Islet precursor cell (in vitro differentiated cells): ENCODE data around the gene ZFHX3.

Experiments used
- DNase-seq: peaks from one replicate; pipeline ENCODE4 v3.0.0-alpha.2; 2018

The ZFHX3 gene

GRCh38 chr16:72969812-72970211, 78.1 kb downstream of the ZFHX3 start:
- DNase-seq: no peak

- DNase-seq: no peak
Measured at GRCh38 chr16:72969146-72969545, 78.8 kb downstream of the ZFHX3 start.

- DNase-seq: no peak
Measured at GRCh38 chr16:72967941-72968340, 80.0 kb downstream of the ZFHX3 start.

DNA sequence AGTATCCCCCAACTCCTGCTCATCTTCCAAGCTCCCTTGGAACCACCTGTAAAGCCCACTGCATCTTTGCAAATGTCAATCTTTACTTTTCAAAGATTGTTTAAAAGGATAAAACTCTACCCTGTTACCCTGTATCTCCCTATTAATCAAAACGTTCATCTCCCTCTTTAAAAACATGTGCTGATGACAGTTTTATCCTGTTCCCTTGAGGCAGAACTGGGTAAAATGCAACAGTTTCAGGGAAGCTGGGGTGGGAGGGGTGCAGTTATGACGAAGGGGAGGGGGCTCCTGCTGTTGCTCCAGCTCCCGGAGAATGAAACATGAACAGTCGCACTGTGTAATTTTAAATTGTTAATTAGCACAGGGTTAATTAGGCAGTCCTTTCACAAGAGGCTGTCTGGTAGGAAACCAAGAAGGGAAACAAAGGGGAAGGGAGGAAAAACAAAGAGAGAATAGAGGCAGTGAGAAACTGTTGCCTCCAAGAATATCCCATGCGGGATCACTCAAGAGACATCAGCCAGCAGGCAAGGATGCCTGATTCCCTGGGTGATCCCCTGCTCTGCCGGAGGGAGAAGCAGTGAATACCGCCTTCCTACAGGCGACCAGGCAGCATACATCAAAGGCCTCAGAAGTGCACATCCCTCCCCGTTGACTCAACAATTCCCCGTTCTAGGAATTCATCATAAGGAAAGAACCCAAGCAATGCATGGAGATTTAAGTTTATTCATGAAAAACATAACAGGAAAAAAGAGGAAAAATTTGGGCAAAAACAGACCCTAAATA, 84.2 kb downstream of the ZFHX3 start:
- peak; percentile 67 for DNase-seq

DNA sequence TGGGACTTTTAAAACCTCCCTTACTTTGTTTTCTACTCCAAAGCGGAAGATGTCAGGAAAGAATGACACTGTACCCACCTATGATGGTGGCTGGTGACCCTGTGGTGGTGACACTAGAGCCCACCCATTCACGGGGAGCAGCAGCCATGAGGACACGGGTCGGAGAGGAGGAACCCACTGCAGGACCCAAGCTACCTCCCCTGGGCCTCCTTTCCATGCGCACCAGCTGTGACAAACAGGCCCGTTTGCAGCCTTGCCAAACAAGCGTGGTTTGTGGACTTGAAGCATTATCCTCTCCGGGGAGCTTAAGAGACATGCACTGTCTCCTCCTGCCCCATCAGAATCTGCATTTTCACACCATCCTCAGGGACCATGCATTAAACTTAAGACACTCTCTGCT, 85.6 kb downstream of the ZFHX3 start:
- no peak for DNase-seq

DNA sequence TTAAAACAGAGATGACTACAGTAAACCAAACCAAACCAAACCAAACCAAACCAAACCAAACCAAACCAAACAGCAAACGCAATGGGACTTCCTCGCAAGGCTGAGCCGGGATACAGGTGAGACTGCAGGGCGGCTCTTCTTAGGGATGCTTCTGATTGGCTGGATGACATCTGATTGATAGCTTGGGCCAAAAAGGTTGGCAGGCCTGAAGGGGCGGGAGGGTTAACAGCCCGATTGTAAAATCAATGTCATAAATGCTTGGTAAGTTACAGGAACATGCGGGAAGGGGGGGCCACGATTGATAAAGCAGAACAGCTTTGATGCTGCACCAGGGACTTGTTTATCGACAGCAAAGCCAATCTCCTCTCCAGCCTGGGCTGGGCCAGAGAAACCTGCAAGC, 86.1 kb downstream of the ZFHX3 start:
- no peak for DNase-seq

DNA sequence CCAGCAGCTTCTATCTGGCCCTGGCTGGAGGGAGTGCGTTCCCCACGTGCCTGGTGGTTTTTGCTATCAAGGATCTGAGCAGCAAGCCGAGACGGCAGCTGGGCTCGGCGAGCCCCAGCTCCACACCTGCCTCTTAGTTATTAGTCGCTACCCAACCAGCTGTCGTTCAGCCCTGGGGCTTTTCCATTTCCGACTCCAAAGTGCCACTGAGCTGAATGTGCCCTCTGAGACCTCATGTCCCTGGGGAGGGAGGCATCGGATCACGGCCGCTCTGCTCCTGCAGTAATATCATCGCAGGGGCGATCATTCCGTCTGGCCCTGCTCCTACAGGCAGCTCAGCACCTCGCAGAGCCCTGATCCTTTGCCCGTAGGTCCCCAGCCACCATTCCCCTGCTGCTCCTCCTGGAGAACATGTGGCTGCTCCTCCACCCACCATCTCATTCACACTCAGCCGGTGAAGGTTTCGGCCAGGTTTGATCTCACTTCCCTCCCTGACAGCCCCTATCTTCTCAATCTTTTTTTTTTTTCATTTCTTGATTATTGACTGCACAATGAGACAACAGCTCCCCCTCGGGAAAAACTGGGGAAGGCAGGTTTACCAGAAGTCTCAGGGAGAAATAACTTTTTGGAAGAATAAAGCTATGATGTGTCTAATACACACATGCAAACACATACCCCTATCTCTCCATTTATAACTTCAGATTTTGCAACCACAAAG, 86.7 kb downstream of the ZFHX3 start:
- peak; percentile 72 for DNase-seq

GRCh38 chr16:72960101-72960500, 87.8 kb downstream of the ZFHX3 start:
- DNase-seq: no peak

- no peak for DNase-seq
Measured at GRCh38 chr16:72959301-72959996, 88.5 kb downstream of the ZFHX3 start.

GRCh38 chr16:72958522-72959076, 89.3 kb downstream of the ZFHX3 start:
- DNase-seq: no peak

DNA sequence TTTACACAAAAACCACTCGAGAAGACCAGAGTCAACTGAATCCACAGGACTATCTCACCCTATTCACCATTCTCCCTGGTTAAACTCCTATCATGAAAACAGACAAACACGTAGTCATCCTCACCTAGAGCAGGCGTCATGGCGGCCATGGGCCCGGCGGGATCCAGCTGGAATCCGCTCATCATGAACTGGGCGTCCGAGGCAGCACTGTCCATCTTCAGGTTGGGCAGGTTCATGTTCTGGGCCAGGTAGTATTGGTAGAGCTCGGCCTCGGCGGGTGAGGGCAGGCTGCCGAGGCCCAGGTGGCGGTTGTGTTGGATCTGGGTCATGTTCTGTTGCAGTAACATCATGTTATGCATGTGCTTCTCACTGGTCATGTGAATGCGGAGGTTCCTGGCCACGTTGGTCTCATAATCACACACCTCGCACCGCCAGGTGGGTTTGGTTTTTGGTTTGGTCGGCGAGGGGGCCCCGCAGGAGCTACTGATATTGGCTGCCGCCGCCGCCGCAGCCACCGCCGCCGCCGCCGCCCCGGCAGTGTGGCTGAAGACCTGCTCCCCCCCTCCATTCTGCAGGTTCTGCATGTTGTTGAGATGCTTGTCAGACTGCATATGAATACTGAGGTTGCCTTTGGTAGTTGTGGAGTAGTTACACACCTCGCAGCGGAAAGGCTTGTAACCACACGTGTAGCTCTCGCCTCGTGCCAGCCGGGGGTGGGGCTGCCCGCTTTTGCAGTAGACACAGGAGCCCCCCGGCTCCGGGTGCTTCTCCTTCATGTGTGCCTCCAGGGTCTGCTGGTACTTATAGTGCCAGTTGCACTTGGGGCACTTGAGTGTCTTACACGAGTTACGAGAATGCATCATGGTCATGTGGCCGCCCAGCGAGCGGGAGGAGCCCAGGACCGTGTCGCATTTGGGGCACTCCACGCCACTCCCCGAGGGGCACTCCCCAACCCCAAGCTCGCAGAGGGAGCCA, 90.3 kb downstream of the ZFHX3 start:
- DNase-seq: no peak

- no peak for DNase-seq
Measured at GRCh38 chr16:72956124-72957064, 91.5 kb downstream of the ZFHX3 start.

DNA sequence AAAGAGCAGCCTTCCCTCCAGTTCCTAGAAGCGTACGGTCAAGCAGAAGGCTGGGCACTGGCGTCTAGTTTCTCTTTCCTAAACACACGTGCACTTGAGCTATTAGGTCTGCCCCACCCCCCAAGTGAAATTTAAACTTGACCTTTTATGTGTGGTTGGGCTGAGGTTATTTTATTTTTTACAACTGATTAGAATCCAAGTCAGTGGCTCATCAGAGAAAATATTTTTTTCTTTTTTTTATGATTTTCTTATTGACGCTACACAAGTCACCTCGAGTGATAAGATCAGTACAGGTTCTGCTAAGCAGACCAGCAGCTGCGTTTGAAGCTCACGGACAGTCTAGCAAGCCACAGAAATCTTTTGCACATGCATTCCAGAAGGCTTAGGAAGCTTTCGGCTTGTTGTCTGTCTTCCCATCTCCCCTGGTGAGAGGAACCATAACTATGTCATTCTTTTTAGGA, 95.1 kb downstream of the ZFHX3 start:
- peak; percentile 86 for DNase-seq

GRCh38 chr16:72952404-72952803, 95.5 kb downstream of the ZFHX3 start:
- DNase-seq: no peak

- DNase-seq: no peak
Measured at GRCh38 chr16:72951916-72952315, 96.0 kb downstream of the ZFHX3 start.

GRCh38 chr16:72950669-72951068, 97.3 kb downstream of the ZFHX3 start:
- DNase-seq: no peak

- DNase-seq: no peak
Measured at GRCh38 chr16:72948238-72948829, 99.6 kb downstream of the ZFHX3 start.

GRCh38 chr16:72947379-72948237, 100.3 kb downstream of the ZFHX3 start:
- peak; percentile 49 for DNase-seq

DNA sequence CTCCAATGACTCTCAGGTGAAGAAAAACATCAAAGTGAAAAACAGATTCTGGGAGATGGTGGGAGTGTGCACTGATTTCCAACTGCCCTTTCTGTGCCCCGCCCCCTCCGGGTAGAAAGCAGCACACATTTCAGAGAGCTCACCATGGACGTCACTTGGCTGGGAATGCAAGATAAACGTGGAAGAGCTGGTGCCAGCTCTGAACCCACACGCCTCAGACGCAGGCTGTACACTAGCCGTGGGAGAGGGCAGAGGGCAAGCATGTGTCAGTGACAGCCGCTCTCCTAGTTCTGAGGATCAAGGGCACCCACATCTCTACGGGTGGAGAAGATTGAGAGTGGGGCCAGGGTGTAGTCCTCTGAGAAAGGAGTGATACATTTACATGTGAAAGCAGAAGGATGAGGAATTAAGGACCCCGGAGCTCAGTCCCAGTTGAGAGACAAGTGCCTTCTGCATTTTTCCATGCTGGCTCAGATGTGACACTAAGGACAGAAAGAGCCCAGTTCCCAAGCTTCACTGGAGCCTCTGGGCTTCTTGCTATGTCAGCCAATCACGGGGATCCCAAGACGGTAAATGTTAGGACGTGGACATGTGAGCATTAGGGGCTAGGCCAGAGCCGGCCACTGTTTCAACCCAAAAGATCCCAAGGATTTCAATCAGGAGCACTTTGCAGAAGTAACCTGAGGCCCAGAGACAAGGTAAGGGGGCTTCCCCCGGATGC, 101.3 kb downstream of the ZFHX3 start:
- no peak for DNase-seq
